Stromal cell of bone marrow (primary cell): ENCODE results near the gene ABHD3.
"Not testable (repeated sequence)": the region's sequence is repeated elsewhere in the genome, so short reads cannot be mapped to it uniquely, and the experiment has no call there.

Source experiments
- DNase-seq: peaks from one replicate; pipeline ENCODE4 v3.0.0-alpha.2; 2012; ENCODE audit warnings: low read depth

The ABHD3 gene

GRCh38 chr18:21703241-21703820 lies 1.2 kb downstream of the ABHD3 start:
- no peak for DNase-seq

GRCh38 chr18:21702602-21703001 lies 2.0 kb downstream of the ABHD3 start:
- no peak for DNase-seq

GRCh38 chr18:21701621-21702020 lies 3.0 kb downstream of the ABHD3 start:
- no peak for DNase-seq

DNA sequence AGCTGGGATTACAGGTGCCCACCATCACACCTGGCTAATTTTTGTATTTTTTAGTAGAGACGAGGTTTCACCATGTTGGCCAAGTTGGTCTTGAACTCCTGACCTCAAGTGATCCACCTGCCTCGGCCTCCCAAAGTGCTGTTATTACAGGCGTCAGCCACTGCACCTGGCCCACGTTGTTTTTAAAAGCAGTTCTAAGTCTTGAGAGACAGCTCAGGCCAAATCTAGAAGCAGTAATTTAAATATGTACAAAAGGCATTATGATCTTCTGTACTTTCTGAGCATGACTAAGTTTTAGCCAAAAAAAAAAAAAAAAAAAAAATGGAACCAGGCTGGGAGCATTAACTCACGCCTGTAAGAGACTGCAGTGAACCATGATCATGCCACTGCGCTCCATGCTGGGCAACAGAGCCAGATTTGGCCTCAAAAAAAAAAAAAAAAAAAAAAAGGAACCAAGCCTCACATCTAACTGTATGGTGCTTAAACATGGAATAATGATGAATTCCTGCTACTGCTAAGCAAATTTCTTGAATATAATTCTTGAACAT lies 4.0 kb downstream of the ABHD3 start:
- DNase-seq: no peak

- no peak for DNase-seq
Measured at GRCh38 chr18:21693322-21693721, 11.3 kb downstream of the ABHD3 start.

DNA sequence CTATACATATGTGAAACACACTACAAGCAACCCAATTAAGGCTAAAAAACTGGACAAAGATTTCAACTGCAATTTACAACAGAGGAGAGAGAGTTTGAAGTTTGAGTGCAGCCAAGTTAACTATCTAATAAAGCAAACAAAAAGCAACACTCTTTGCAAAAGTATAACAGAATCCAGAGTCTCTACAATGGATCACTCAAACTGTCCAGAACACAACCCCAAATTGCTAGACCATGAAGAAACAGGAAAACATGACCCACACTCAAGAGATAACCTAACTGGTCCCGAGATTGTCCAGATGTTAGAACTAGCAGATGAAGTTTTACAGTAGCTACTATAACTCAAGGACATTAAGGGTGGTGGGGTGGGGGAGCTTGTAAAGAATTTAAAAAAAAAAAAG lies 14.8 kb downstream of the ABHD3 start:
- DNase-seq: no peak

DNA sequence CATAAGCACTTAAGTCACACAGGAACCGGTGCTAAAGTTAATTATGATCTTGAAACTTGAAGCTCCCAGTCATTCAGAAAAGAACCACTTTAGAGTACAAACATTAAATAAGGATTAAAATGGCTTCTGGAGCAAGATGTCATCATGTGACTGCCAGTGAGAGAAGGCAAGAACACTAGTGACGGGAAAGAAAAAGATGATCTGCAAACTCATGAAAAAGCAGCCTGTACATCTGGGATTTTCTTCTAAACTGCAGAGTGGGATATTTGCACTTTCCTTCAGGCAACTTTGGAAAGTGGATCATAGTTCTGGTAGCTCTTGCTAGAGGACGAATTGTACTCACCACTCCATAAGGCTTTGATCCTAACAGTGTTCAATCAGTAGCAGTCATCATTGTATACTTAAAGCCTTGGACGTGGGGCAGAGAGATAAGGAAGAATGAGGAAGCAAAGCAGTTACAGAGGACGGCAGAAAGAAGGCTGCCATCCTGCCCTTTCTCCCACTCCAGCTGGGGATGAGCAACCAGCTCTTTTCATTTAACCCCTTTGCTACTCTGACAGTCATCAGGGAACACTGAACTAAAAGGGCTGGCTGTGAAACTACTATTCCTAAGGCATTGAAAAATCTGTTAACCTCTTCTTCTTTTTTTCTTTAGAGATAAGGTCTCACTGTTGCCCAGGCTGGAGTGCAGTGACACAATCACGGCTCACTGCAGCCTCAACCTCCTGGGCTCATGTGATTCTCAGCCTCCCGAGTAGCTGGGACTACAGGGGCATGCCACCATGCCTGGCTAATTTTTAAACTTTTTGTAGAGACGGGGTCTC lies 18.1 kb downstream of the ABHD3 start:
- DNase-seq: no peak

GRCh38 chr18:21685556-21685981 lies 19.0 kb downstream of the ABHD3 start:
- DNase-seq: not testable (repeated sequence)

DNA sequence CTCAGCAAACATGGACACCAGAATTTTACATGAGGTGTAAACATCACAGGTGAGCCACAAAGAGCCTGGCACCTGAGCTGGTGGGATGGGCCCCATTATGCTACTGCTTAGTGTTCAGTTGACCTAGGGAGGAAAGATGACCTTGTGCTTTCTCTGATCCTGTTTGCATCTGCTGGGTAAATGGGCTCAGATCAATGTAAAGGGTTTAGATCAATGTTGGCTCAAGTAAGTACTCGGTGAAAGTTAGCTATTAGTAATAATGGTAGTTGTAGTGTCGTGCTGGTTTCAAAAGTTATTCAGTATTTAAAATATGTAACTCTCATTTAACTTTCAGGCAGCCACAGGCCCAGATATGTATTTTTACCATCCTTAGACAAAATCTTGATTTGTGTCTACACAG lies 19.8 kb downstream of the ABHD3 start:
- DNase-seq: no peak

DNA sequence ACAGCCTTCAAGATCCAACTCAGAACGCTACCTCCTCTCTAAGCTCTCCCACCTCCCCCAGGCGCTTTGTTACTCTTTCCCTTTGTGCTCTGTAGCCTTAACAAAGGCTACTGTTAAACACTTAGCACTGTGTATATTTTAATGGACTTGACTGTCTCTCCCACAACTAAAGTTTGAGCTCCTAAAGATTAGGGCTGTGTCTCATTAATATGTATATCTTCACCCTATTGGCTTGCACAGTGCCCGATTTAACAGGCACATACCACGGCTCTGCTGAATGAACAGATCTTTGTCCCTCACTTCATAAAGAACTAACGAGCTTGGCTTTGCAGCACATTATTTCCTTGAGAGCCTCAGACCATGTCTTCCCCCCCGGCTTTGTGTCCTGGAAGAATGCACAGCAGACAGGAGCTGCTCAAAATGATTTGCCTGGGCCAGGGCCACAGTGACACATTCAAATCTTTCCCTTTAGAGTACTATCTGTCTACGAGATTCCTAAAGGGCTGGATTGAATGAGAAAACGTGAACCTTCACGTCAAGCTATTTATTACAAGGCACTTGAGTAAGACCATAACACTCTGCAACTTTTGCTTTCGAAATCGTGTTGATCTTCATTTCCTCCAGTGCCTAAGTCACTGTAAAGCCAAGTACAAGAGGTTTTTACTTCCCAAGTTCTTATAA lies 22.1 kb downstream of the ABHD3 start:
- DNase-seq: peak; percentile 63

GRCh38 chr18:21680161-21680560 lies 24.4 kb downstream of the ABHD3 start:
- DNase-seq: no peak

- DNase-seq: no peak
Measured at GRCh38 chr18:21678859-21679258, 25.7 kb downstream of the ABHD3 start.

- DNase-seq: not testable (repeated sequence)
Measured at GRCh38 chr18:21675354-21675753, 29.2 kb downstream of the ABHD3 start.

DNA sequence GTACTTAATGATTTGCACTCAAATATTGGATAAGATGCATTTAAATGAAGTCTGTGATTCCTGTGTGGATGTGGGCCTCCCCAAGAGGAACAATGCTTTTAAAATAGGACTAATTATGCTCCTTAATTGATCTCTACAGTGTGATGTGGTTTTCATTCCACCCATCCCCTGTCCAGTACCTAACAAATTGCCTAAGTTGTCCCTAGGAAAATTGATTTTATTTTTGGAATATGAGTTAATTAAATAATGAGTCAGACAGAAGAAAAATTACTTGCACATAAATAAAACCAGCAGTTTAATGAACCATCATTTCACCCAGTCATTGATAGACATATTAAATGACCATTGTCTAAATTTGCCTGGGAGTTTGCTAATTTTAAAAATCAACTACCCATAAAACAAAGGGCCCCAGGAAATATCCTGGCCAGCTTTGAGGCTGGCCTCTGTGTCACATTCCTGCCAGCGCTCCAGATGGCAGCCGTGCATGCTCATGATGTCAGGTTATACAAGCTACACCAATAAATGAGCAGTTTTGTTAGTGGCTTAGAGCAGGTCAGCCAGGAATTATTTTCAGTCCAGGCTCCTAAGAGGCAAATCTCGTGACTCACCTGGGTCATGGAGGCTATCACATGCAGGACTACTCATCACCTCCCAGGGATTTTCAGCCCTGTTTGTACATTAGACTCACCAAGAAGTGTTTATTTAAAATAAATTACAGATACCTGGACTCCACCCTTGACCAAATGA lies 31.9 kb downstream of the ABHD3 start:
- no peak for DNase-seq

GRCh38 chr18:21669736-21670285 lies 34.8 kb downstream of the ABHD3 start:
- DNase-seq: no peak

DNA sequence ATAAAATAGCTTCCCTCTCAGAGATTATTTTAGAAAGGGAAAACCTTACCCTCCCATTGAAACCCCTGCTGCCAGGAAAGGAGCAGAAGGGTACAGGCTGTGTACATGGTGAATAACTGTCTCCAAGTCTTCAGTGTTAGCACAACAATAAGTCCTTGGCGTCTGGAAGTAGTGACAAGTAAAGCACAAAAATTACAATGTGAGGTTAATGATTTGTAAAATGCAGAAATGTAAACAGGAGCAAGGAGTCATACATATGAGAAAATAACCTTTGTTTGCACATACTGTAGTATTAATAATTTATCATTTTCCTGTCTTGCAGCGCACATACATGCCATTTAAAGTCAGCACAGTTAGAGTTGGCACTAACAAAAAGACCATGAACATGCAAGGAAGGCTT lies 40.5 kb downstream of the ABHD3 start:
- DNase-seq: no peak

DNA sequence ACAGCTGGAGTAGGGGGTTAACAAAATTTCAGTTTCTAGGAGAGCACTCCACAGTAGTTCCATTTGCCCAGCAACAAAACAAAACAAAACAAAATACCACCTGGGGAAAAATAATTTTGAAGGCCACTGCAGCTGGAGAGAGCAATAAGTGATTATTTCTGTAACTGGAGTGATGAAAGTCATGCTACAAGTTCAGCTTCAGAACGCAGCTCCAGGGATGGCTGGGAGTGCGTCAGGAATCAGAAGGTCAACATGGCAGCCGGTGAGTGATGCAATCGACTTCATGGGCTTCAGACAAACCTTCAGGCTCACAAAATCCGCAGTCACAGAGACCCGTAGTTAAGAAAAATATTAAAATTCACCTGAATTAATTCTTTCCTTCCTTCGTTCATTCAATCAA lies 41.0 kb downstream of the ABHD3 start:
- no peak for DNase-seq

DNA sequence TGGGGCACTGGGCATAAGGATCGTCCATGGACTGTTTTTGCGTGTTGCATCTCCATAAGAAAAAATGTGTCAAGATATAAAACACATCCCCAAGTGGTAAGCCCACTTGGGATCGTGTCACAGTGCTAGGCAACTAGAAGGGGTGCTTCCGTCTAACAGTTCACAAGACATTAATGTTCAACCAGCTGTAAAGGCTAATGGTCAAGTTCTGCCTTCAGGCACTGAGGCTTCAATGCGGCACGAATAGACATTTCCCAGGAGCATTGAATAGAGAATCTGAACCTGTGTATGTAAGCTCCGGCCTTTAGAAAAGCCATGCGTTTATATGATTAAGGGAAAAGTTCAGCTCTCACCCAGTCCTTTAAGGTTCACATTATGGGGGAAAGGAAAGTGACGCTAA lies 42.0 kb downstream of the ABHD3 start:
- DNase-seq: no peak

- DNase-seq: no peak
Measured at GRCh38 chr18:21660078-21660477, 44.5 kb downstream of the ABHD3 start.

GRCh38 chr18:21656402-21656801 lies 48.2 kb downstream of the ABHD3 start:
- DNase-seq: peak; percentile 2

DNA sequence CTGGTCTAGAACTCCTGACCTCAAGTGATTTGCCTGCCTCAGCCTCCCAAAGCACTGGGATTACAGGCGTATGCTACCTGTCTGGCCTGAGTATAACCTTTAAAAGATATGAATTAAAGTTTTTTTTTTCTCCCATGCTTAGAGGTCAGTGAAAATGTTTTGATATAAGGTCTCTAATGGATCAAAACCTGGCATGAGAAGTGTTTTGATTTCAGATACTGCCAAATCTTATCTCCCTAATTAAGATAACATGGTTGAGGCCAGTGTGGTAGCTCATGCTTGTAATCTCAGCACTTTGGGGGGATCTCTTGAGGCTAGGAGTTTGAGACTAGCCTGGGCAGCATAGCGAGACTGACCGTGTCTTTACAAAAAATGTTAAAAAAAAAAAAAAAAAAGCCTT lies 51.2 kb downstream of the ABHD3 start:
- DNase-seq: no peak

DNA sequence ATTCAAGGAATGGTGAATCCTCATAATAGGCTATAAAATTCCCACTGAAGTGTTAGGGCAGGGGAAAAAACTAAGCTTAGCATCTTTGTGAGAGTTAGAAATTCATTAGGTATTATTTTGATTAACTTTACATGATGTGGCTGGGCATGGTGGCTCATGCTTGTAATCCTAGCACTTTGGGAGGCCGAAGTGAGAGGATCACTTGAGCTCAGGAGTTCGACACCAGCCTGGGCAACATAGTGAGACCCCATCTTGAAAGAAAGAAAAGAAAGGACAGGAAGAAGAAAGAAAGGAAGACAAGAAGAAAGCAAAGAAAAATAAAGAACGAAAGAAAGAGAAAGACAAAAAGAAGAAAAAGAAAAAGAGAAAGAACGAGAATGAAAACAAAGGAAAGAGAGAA lies 52.5 kb downstream of the ABHD3 start:
- no peak for DNase-seq
